ENCODE measurements around the gene ENDOV. TPM values are rescaled to one million over a fixed set of nuclear protein-coding genes. Genes with fewer than 3 reads are reported as not detected.

Gene ENDOV
- total and polyA plus RNA-seq, 2 of the 13 experiments (the other 11 are each of a cell fraction or from before 2014, with no cell fraction given), result 15.1 to 17.1 TPM

- no peak for TF ChIP-seq AKNA (CRISPR knock-in tag; IDR thresholded peaks at IDR 0.05; ENCODE audit: borderline replicate concordance)
- TF ChIP-seq JUN (CRISPR knock-in tag; IDR thresholded peaks at IDR 0.05), result peak; percentile 27
- TF ChIP-seq BCL3 (CRISPR knock-in tag; IDR thresholded peaks at IDR 0.05), result peak; percentile 98
- TF ChIP-seq HES4 (CRISPR knock-in tag; IDR thresholded peaks at IDR 0.05; ENCODE audit: borderline replicate concordance), result peak; percentile 94; the same call in 1 of the 2 replicates
- no peak for TF ChIP-seq TCF7 (IDR thresholded peaks at IDR 0.05; ENCODE audit: low read depth)
- no peak for TF ChIP-seq NFKBIZ (CRISPR knock-in tag; IDR thresholded peaks at IDR 0.05)
- TF ChIP-seq NR2C2 (CRISPR knock-in tag; IDR thresholded peaks at IDR 0.05; ENCODE audit: borderline replicate concordance), result peak; percentile 82; the same call in 1 of the 2 replicates
- TF ChIP-seq HNRNPK (IDR thresholded peaks at IDR 0.05; ENCODE audit: low read depth, low read length, poor library complexity, severe bottlenecking), result peak; percentile 85
- TF ChIP-seq ZNF468 (CRISPR knock-in tag; IDR thresholded peaks at IDR 0.05), result peak; percentile 92; the same call in 1 of the 2 replicates
- TF ChIP-seq NFIC (IDR thresholded peaks at IDR 0.05; ENCODE audit: low read length), result no peak; the same call in 1 of the 2 replicates
- TF ChIP-seq ZBTB3 (CRISPR knock-in tag; IDR thresholded peaks at IDR 0.05; ENCODE audit: borderline replicate concordance, low read depth), result no peak
- TF ChIP-seq KLF12 (CRISPR knock-in tag; IDR thresholded peaks at IDR 0.05; ENCODE audit: borderline replicate concordance), result peak; percentile 68; the same call in 1 of the 2 replicates
- no peak; the same call in 1 of the 2 replicates for TF ChIP-seq ZNF264 (CRISPR knock-in tag; IDR thresholded peaks at IDR 0.05)
- peak; percentile 99 for TF ChIP-seq ZNF709 (CRISPR knock-in tag; IDR thresholded peaks at IDR 0.05)
- TF ChIP-seq NFAT5 (CRISPR knock-in tag; IDR thresholded peaks at IDR 0.05), result peak; percentile 90
- no peak for TF ChIP-seq SCMH1 (CRISPR knock-in tag; IDR thresholded peaks at IDR 0.05; ENCODE audit: borderline replicate concordance)
These were observed 39.8 kb downstream of the ENDOV start (continued) for GRCh38 chr17:80454557-80455335.
